ENCODE measurements around the gene KCNJ4. TPM values are rescaled to one million over a fixed set of nuclear protein-coding genes. Genes with fewer than 3 reads are reported as not detected.

The KCNJ4 gene
- total RNA-seq, 2 donors from 2014 or later, result 7.2 to 15.9 TPM

GRCh38 chr22:38455530-38456271, 702 bp upstream of the KCNJ4 start:
- ATAC-seq, result peak; percentile 1 to 8
- DNase-seq, result peak; percentile 50
- intact Hi-C loops (cut with DNase I), result loop anchor here in 1 of 2 donors (5.0 kb wide), 1 partner anchor 43 kb away; no protein-coding TSS in a partner anchor

GRCh38 chr22:38454353-38455075, 485 bp downstream of the KCNJ4 start:
- DNase-seq, result no peak
- intact Hi-C loops (cut with DNase I), result loop anchor here in 1 of 2 donors (5.0 kb wide), 1 partner anchor 42 kb away; no protein-coding TSS in a partner anchor
- peak in 1 of 2 donors; percentile 6 for ATAC-seq

GRCh38 chr22:38453996-38454352, 1.0 kb downstream of the KCNJ4 start:
- ATAC-seq, result no peak
- DNase-seq, result no peak
- intact Hi-C loops (cut with DNase I), result no loop called here

GRCh38 chr22:38453066-38453672, 1.8 kb downstream of the KCNJ4 start:
- intact Hi-C loops (cut with DNase I), result no loop called here
- ATAC-seq (no peak), DNase-seq (no peak)

- ATAC-seq (peak; percentile 58 to 73), DNase-seq (peak; percentile 76)
- intact Hi-C loops (cut with DNase I), result no loop called here
Measured at GRCh38 chr22:38452373-38453065, 2.5 kb downstream of the KCNJ4 start.

GRCh38 chr22:38451864-38452263, 3.1 kb downstream of the KCNJ4 start:
- no peak for DNase-seq
- no peak for ATAC-seq
- intact Hi-C loops (cut with DNase I), result no loop called here

GRCh38 chr22:38451404-38451803, 3.6 kb downstream of the KCNJ4 start:
- intact Hi-C loops (cut with DNase I), result no loop called here
- ATAC-seq, result no peak
- DNase-seq, result no peak

GRCh38 chr22:38450234-38450797, 4.7 kb downstream of the KCNJ4 start:
- DNase-seq (no peak), ATAC-seq (peak; percentile 39 to 63)
- intact Hi-C loops (cut with DNase I), result no loop called here

GRCh38 chr22:38449776-38450175, 5.2 kb downstream of the KCNJ4 start:
- intact Hi-C loops (cut with DNase I), result no loop called here
- peak; percentile 45 to 58 for ATAC-seq
- DNase-seq, result no peak

GRCh38 chr22:38448945-38449745, 5.9 kb downstream of the KCNJ4 start:
- ATAC-seq, result peak; percentile 36 to 52
- intact Hi-C loops (cut with DNase I), result no loop called here

GRCh38 chr22:38446018-38446601, 8.9 kb downstream of the KCNJ4 start:
- ATAC-seq, result no peak
- intact Hi-C loops (cut with DNase I), result no loop called here

More at GRCh38 chr22:38448945-38449745, 5.9 kb downstream of the KCNJ4 start:
- DNase-seq, result no peak

GRCh38 chr22:38444783-38445182, 10.2 kb downstream of the KCNJ4 start:
- ATAC-seq, result no peak
- intact Hi-C loops (cut with DNase I), result no loop called here
- DNase-seq, result no peak

More at GRCh38 chr22:38446018-38446601, 8.9 kb downstream of the KCNJ4 start:
- DNase-seq, result no peak

GRCh38 chr22:38443628-38444521, 11.1 kb downstream of the KCNJ4 start:
- intact Hi-C loops (cut with DNase I), result no loop called here
- DNase-seq, result no peak
- peak in 1 of 2 donors; percentile 3 for ATAC-seq

- DNase-seq (no peak), ATAC-seq (peak; percentile 60 to 78)
- intact Hi-C loops (cut with DNase I), result no loop called here
Measured at GRCh38 chr22:38442967-38443627, 11.9 kb downstream of the KCNJ4 start.

GRCh38 chr22:38441620-38442287, 13.2 kb downstream of the KCNJ4 start:
- intact Hi-C loops (cut with DNase I), result no loop called here
- DNase-seq (no peak), ATAC-seq (no peak)
